Vagina (tissue), 2 donors: Measurements from ENCODE around the gene LSG1.

Source experiments
- CTCF ChIP-seq, 3 experiments: fragments of 450-650 bp in 2 of 3; fragments of 200-600 bp in 1 of 3; sonication (generic) in 1 of 3; IDR thresholded peaks; one replicate each; pipeline ENCODE4 v1.5.1; 2017 to 2019; ENCODE audit warnings: antibody characterized with exemption in 3 of 3, mild to moderate bottlenecking in 2 of 3, moderate library complexity in 2 of 3
- POLR2A ChIP-seq, 2 donors: fragments of 450-650 bp; IDR thresholded peaks; one replicate each; pipeline ENCODE4 v1.6.1; 2017; ENCODE audit warnings: antibody characterized with exemption in 2 of 2, mild to moderate bottlenecking in 2 of 2, moderate library complexity in 2 of 2
- POLR2AphosphoS5 ChIP-seq, 2 donors: sonication (generic); formaldehyde crosslinking; IDR thresholded peaks; one replicate each; pipeline ENCODE4 v1.9.0; 2017; ENCODE audit warnings: antibody characterized with exemption in 2 of 2, mild to moderate bottlenecking in 2 of 2, low read depth in 1 of 2; ENCODE audit not compliant: insufficient read depth in 1 of 2

GRCh38 chr3:194633349-194634004 lies 38.5 kb downstream of the LSG1 start, which contains the start of gene TMEM44:
- TF ChIP-seq CTCF (IDR thresholded peaks at IDR 0.05): peak in 2 of 3 experiments; percentile 41 to 43
- no peak for TF ChIP-seq POLR2A (IDR thresholded peaks at IDR 0.05)
- peak; percentile 54 to 65 for TF ChIP-seq POLR2AphosphoS5 (IDR thresholded peaks at IDR 0.05; ENCODE audit: insufficient read depth in 1 of 2, low read depth in 1 of 2)
